GM12878 (cell line): Measurements from ENCODE around the gene HSBP1. TPM values are rescaled to one million over a fixed set of nuclear protein-coding genes. Genes with fewer than 3 reads are reported as not detected.

ENCODE experiments used
- DPF2 ChIP-seq: fragments of 450-650 bp; IDR thresholded peaks from 2 replicates; pipeline ENCODE4 v1.6.1; 2017; ENCODE audit warnings: mild to moderate bottlenecking
- EED ChIP-seq: sonication (generic); IDR thresholded peaks from 2 replicates; pipeline ENCODE4 v1.6.1; 2016; ENCODE audit warnings: antibody characterized with exemption, low read depth
- GATAD2B ChIP-seq: fragments of 450-650 bp; conservative IDR thresholded peaks from 2 replicates; pipeline ENCODE4 v1.6.1; 2017; ENCODE audit warnings: low read depth, mild to moderate bottlenecking, moderate library complexity
- KLF5 ChIP-seq: fragments of 450-650 bp; IDR thresholded peaks from 2 replicates; pipeline ENCODE4 v1.6.1; 2014; ENCODE audit warnings: mild to moderate bottlenecking; ENCODE audit not compliant: partially characterized antibody
- MEF2A ChIP-seq: IDR thresholded peaks from 2 replicates; pipeline ENCODE4 v1.6.1; 2011; ENCODE audit warnings: low read depth, mild to moderate bottlenecking, low read length, moderate library complexity; ENCODE audit not compliant: insufficient read depth
- MYB ChIP-seq: fragments of 150-350 bp; IDR thresholded peaks from 2 replicates; pipeline ENCODE4 v1.6.1; 2014; ENCODE audit warnings: mild to moderate bottlenecking, low read depth, low read length, borderline replicate concordance
- POLR2AphosphoS5 ChIP-seq: IDR thresholded peaks from 2 replicates; pipeline ENCODE4 v1.6.1; 2011; ENCODE audit warnings: mild to moderate bottlenecking, low read length, inconsistent platforms
- POU2F2 ChIP-seq: IDR thresholded peaks from 3 replicates; pipeline ENCODE4 v1.6.1; 2011; ENCODE audit warnings: low read depth, mild to moderate bottlenecking, low read length, borderline replicate concordance
- RELB ChIP-seq: fragments of 450-650 bp; IDR thresholded peaks from 2 replicates; pipeline ENCODE4 v1.6.1; 2017; ENCODE audit warnings: low read depth, mild to moderate bottlenecking, moderate library complexity
- REST ChIP-seq: IDR thresholded peaks from 2 replicates; pipeline ENCODE4 v1.6.1; 2012; ENCODE audit warnings: mild to moderate bottlenecking, low read depth, low read length
- SMC3 ChIP-seq: IDR thresholded peaks from 2 replicates; pipeline ENCODE4 v1.6.1; 2011; ENCODE audit warnings: low read length, improper control_type of control experiment, borderline replicate concordance
- ZBTB40 ChIP-seq: fragments of 450-650 bp; IDR thresholded peaks from 2 replicates; pipeline ENCODE4 v1.6.1; 2016; ENCODE audit warnings: mild to moderate bottlenecking, moderate library complexity, borderline replicate concordance
- ZNF622 ChIP-seq: fragments of 450-650 bp; IDR thresholded peaks from 2 replicates; pipeline ENCODE4 v1.6.1; 2017; ENCODE audit warnings: mild to moderate bottlenecking, inconsistent platforms
- polyA plus RNA-seq, 11 experiments: library from polyadenylated mRNA; depleted of rRNA in 4 of 11; unstranded in 6 of 11; stranded (reverse) in 5 of 11; fragments of >200 nt; fragmentation: Nextera tagmentation in 4 of 11; fragmentation: Illumina TruSeq in 1 of 11; extraction: Ambion mirVana in 4 of 11; extraction: Trizol in 1 of 11; gene quantifications; 1 replicate in 1 of 11; 2 replicates in 10 of 11; pipeline versions ENCODE4 v1.2.1 to v1.2.3, GENCODE V29; 2011 to 2016; ENCODE audit warnings: inconsistent platforms in 2 of 11, missing spikeins in 2 of 11, low read depth in 1 of 11
- total RNA-seq, 4 experiments: library from RNA; depleted of rRNA in 3 of 4; stranded (reverse); fragments of >200 nt in 3 of 4; fragmentation: Illumina TruSeq in 1 of 4; extraction: Trizol in 1 of 4; gene quantifications; 2 replicates each; pipeline versions ENCODE4 v1.2.1 to v1.2.3, GENCODE V29; 2013 to 2021
- TF ChIP-seq, protein P1 (sequence below): fragments of 450-650 bp; IDR thresholded peaks from 2 replicates; pipeline ENCODE4 v1.6.1; 2016; ENCODE audit warnings: mild to moderate bottlenecking
- TF ChIP-seq, protein P2 (sequence below): IDR thresholded peaks from 2 replicates; pipeline ENCODE4 v1.6.1; 2012; ENCODE audit warnings: low read depth, low read length, improper control_type of control experiment
- TF ChIP-seq, protein P3 (sequence below): IDR thresholded peaks from 2 replicates; pipeline ENCODE4 v1.6.1; 2011; ENCODE audit warnings: borderline replicate concordance, low read depth, mild to moderate bottlenecking, moderate library complexity, mixed read lengths, low read length; ENCODE audit not compliant: insufficient read depth; ENCODE audit errors: extremely low read length

The HSBP1 gene
- total and polyA plus RNA-seq, 10 of the 15 experiments (the other 5 are each of a cell fraction or from before 2014, with no cell fraction given) = 26.6 to 263 (median 95.7) TPM

DNA sequence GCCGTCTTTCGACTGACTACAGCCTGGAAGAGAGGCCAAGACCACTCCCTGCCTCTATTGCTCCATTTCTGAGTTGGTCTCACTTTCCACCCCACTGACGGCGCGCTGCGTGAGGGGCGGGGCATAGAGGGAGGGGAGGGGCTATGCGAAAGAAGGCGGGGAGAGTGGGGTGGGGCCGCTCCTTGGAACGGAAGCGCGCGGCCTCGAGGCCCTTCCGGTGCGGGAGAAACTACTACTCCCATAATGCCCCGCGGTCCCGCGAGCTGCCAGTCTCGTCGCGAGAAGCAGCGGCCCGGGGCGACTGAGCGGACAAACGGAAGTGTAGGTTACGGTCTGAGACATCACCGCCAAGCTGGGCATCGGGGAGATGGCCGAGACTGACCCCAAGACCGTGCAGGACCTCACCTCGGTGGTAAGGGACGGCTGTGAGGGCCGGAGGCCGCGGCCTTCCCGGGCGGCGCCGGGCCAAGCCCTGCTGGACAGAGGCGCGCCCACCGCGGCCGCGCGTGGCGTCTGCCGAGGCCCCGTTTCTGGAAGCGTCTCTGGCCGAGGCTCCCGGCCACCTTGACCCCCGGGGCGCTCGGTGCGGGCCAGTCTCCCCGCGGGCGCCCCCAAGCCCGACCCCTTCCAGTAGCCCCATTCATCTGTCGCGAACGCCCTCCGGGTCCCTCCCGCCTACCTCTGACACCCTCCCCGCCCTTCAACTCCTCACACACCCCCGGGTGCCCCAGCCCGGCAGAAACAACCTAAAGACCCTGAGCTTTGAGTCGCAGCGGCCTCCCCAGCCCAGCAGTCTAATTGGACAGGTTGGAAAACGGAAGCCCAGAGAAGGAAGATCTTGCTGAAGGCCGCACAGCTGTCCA lies at the start of gene HSBP1 (continued):
- TF ChIP-seq REST (peak; percentile 67; the same call in 1 of the 2 replicates), DPF2 (0 out of 2 replicates have a peak, but pooled peaks have one; percentile 19), POLR2AphosphoS5 (peak; percentile 80; the same call in 1 of the 2 replicates), MEF2A (no peak), GATAD2B (peak; percentile 91), EED (no peak), POU2F2 (peak; percentile 28; the same call in 1 of the 3 replicates), SMC3 (no peak), ZBTB40 (peak; percentile 86), KLF5 (no peak), ZNF622 (no peak), RELB (no peak), MYB (no peak)
- TF ChIP-seq, protein P1, sequence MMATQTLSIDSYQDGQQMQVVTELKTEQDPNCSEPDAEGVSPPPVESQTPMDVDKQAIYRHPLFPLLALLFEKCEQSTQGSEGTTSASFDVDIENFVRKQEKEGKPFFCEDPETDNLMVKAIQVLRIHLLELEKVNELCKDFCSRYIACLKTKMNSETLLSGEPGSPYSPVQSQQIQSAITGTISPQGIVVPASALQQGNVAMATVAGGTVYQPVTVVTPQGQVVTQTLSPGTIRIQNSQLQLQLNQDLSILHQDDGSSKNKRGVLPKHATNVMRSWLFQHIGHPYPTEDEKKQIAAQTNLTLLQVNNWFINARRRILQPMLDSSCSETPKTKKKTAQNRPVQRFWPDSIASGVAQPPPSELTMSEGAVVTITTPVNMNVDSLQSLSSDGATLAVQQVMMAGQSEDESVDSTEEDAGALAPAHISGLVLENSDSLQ = peak; percentile 80
- TF ChIP-seq, protein P2, sequence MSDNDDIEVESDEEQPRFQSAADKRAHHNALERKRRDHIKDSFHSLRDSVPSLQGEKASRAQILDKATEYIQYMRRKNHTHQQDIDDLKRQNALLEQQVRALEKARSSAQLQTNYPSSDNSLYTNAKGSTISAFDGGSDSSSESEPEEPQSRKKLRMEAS = peak; percentile 29; the same call in 1 of the 2 replicates
- TF ChIP-seq, protein P3, sequence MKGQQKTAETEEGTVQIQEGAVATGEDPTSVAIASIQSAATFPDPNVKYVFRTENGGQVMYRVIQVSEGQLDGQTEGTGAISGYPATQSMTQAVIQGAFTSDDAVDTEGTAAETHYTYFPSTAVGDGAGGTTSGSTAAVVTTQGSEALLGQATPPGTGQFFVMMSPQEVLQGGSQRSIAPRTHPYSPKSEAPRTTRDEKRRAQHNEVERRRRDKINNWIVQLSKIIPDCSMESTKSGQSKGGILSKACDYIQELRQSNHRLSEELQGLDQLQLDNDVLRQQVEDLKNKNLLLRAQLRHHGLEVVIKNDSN = no peak
